K562 (cell line): ENCODE measurements around the gene MTLN. TPM values are rescaled to one million over a fixed set of nuclear protein-coding genes. Genes with fewer than 3 reads are reported as not detected.
A peak's percentile ranks its signal among the peaks of the same experiment; 100 is the strongest.

Experiments
- ATF1 ChIP-seq, 2 experiments: fragments of 450-650 bp in 1 of 2; IDR thresholded peaks; 2 replicates each; pipeline ENCODE4 v1.6.1; 2016; ENCODE audit warnings: missing compliant biosample characterization in 1 of 2, missing genetic modification characterization in 1 of 2
- CEBPB ChIP-seq: fragments of 450-650 bp; IDR thresholded peaks from 2 replicates; pipeline ENCODE4 v1.6.1; 2016; ENCODE audit warnings: missing genetic modification characterization, missing compliant biosample characterization
- ESRRA ChIP-seq: fragments of 450-650 bp; IDR thresholded peaks from 2 replicates; pipeline ENCODE4 v1.6.1; 2014; ENCODE audit warnings: low read depth, mild to moderate bottlenecking, moderate library complexity, borderline replicate concordance
- GATAD2A ChIP-seq: fragments of 450-650 bp; IDR thresholded peaks from 2 replicates; pipeline ENCODE4 v1.6.1; 2017
- HIVEP1 ChIP-seq: fragments of 250-450 bp; sonication (Bioruptor Pico); IDR thresholded peaks from 2 replicates; pipeline ENCODE4 v1.4.0; 2020; ENCODE audit warnings: mild to moderate bottlenecking
- KAT8 ChIP-seq: fragments of 450-650 bp; IDR thresholded peaks from 2 replicates; pipeline ENCODE4 v1.6.1; 2016; ENCODE audit warnings: low read depth, mild to moderate bottlenecking
- KDM5B ChIP-seq: fragments of 200-600 bp; sonication (generic); IDR thresholded peaks from 2 replicates; pipeline ENCODE4 v1.6.1; 2012; ENCODE audit warnings: low read depth, mild to moderate bottlenecking, moderate library complexity, low read length, control low read depth, inconsistent platforms; ENCODE audit not compliant: insufficient replicate concordance
- MYC ChIP-seq, 2 experiments: fragments of 250-450 bp in 1 of 2; sonication (Bioruptor Pico) in 1 of 2; IDR thresholded peaks; 2 replicates each; pipeline versions ENCODE4 v1.5.1 to v1.6.1; 2012 to 2021; ENCODE audit warnings: low read depth in 2 of 2, borderline replicate concordance in 1 of 2, improper control_type of control experiment in 1 of 2, low read length in 1 of 2, mild to moderate bottlenecking in 1 of 2, moderate library complexity in 1 of 2
- NR2C1 ChIP-seq, 2 experiments: fragments of 450-650 bp; IDR thresholded peaks; 2 replicates each; pipeline ENCODE4 v1.6.1; 2017; ENCODE audit warnings: mild to moderate bottlenecking in 2 of 2, antibody characterized with exemption in 1 of 2, inconsistent platforms in 1 of 2, missing compliant biosample characterization in 1 of 2, missing genetic modification characterization in 1 of 2
- RBM34 ChIP-seq: fragments of 200-400 bp; formaldehyde crosslinking; IDR thresholded peaks from 2 replicates; pipeline ENCODE4 v1.6.1; 2018; ENCODE audit warnings: low read length, borderline replicate concordance; ENCODE audit not compliant: insufficient read depth
- ZKSCAN8 ChIP-seq: fragments of 200-800 bp; sonication (Bioruptor generic); IDR thresholded peaks from 2 replicates; pipeline ENCODE4 v1.6.1; 2016; ENCODE audit warnings: missing genetic modification characterization, missing compliant biosample characterization
- polyA plus RNA-seq, 8 experiments: library from polyadenylated mRNA; depleted of rRNA in 4 of 8; stranded (reverse) in 5 of 8; unstranded in 3 of 8; fragments of >200 nt; fragmentation: Nextera tagmentation in 2 of 8; fragmentation: Illumina TruSeq in 1 of 8; extraction: Ambion mirVana in 2 of 8; extraction: Trizol in 1 of 8; gene quantifications; 2 replicates each; pipeline versions ENCODE4 v1.2.1 to v1.2.3, GENCODE V29; 2011 to 2014; ENCODE audit warnings: inconsistent platforms in 1 of 8, missing spikeins in 1 of 8
- total RNA-seq, 7 experiments: library from RNA; depleted of rRNA in 6 of 7; stranded (reverse); fragments of >200 nt in 6 of 7; fragmentation: Illumina TruSeq in 2 of 7; extraction: Trizol in 2 of 7; gene quantifications; 2 replicates each; pipeline versions ENCODE4 v1.2.1 to v1.2.3, GENCODE V29; 2011 to 2021; ENCODE audit warnings: low replicate concordance in 1 of 7
- TF ChIP-seq, protein P1 (sequence below): fragments of 450-650 bp; IDR thresholded peaks from 2 replicates; pipeline ENCODE4 v1.6.1; 2016; ENCODE audit warnings: mild to moderate bottlenecking, moderate library complexity
- TF ChIP-seq, protein P2 (sequence below): sonication (generic); formaldehyde crosslinking; IDR thresholded peaks from 2 replicates; pipeline ENCODE4 v1.9.0; 2022; ENCODE audit warnings: mild to moderate bottlenecking, missing genetic modification reagents

MTLN gene
- total and polyA plus RNA-seq, 9 of the 15 experiments (the other 6 are each of a cell fraction or from before 2014, with no cell fraction given): 7.3 to 129 (median 39.4) TPM

DNA sequence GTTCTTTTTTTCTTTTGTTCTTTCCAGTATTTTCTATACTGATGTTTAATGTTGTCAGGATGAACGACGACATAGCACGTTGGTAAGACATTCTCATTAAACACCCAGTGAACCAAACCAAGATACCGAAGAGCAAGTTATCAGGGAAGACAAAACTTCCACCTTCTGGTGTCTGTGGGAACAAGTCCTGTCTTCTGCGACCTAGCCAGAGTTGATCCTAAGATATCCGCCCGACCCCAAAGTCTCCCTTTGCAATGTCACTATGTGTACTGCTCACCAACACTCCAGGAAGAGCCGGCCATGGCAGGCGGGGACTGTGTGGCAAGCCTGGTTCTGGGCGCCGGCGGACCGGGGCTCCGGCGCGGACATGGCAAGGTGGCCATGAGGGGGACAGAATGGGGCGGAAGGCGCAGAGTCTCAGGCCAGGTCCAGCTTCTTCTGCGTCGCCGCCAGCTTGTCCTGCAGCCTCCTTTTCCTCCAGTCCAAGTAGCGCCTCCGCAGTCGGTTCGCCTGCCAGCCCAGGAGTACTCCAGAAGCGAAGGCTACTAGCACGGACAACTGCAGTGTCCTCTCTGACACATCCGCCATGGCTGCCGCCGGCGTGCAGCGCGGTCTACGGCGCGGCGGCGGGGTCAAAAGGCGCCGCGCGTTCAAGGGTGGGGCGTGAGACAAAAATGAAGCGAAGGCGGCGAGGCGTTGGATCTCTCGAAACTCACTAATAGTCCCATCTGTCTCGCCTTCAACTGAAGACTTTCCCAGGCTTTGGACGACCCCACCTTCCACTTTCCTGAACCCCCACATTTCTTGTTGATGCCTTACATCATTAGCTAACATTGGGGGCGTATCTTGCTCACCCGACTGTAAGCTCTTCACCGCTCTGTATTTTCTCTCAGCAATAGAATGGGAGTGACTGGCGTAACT, at the start of gene MTLN (continued):
- TF ChIP-seq, protein P1, sequence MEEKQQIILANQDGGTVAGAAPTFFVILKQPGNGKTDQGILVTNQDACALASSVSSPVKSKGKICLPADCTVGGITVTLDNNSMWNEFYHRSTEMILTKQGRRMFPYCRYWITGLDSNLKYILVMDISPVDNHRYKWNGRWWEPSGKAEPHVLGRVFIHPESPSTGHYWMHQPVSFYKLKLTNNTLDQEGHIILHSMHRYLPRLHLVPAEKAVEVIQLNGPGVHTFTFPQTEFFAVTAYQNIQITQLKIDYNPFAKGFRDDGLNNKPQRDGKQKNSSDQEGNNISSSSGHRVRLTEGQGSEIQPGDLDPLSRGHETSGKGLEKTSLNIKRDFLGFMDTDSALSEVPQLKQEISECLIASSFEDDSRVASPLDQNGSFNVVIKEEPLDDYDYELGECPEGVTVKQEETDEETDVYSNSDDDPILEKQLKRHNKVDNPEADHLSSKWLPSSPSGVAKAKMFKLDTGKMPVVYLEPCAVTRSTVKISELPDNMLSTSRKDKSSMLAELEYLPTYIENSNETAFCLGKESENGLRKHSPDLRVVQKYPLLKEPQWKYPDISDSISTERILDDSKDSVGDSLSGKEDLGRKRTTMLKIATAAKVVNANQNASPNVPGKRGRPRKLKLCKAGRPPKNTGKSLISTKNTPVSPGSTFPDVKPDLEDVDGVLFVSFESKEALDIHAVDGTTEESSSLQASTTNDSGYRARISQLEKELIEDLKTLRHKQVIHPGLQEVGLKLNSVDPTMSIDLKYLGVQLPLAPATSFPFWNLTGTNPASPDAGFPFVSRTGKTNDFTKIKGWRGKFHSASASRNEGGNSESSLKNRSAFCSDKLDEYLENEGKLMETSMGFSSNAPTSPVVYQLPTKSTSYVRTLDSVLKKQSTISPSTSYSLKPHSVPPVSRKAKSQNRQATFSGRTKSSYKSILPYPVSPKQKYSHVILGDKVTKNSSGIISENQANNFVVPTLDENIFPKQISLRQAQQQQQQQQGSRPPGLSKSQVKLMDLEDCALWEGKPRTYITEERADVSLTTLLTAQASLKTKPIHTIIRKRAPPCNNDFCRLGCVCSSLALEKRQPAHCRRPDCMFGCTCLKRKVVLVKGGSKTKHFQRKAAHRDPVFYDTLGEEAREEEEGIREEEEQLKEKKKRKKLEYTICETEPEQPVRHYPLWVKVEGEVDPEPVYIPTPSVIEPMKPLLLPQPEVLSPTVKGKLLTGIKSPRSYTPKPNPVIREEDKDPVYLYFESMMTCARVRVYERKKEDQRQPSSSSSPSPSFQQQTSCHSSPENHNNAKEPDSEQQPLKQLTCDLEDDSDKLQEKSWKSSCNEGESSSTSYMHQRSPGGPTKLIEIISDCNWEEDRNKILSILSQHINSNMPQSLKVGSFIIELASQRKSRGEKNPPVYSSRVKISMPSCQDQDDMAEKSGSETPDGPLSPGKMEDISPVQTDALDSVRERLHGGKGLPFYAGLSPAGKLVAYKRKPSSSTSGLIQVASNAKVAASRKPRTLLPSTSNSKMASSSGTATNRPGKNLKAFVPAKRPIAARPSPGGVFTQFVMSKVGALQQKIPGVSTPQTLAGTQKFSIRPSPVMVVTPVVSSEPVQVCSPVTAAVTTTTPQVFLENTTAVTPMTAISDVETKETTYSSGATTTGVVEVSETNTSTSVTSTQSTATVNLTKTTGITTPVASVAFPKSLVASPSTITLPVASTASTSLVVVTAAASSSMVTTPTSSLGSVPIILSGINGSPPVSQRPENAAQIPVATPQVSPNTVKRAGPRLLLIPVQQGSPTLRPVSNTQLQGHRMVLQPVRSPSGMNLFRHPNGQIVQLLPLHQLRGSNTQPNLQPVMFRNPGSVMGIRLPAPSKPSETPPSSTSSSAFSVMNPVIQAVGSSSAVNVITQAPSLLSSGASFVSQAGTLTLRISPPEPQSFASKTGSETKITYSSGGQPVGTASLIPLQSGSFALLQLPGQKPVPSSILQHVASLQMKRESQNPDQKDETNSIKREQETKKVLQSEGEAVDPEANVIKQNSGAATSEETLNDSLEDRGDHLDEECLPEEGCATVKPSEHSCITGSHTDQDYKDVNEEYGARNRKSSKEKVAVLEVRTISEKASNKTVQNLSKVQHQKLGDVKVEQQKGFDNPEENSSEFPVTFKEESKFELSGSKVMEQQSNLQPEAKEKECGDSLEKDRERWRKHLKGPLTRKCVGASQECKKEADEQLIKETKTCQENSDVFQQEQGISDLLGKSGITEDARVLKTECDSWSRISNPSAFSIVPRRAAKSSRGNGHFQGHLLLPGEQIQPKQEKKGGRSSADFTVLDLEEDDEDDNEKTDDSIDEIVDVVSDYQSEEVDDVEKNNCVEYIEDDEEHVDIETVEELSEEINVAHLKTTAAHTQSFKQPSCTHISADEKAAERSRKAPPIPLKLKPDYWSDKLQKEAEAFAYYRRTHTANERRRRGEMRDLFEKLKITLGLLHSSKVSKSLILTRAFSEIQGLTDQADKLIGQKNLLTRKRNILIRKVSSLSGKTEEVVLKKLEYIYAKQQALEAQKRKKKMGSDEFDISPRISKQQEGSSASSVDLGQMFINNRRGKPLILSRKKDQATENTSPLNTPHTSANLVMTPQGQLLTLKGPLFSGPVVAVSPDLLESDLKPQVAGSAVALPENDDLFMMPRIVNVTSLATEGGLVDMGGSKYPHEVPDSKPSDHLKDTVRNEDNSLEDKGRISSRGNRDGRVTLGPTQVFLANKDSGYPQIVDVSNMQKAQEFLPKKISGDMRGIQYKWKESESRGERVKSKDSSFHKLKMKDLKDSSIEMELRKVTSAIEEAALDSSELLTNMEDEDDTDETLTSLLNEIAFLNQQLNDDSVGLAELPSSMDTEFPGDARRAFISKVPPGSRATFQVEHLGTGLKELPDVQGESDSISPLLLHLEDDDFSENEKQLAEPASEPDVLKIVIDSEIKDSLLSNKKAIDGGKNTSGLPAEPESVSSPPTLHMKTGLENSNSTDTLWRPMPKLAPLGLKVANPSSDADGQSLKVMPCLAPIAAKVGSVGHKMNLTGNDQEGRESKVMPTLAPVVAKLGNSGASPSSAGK: peak; percentile 87
- TF ChIP-seq NR2C1 (IDR thresholded peaks at IDR 0.05): peak; percentile 88
- peak; percentile 92 for TF ChIP-seq NR2C1 (tag; IDR thresholded peaks at IDR 0.05)
- TF ChIP-seq RBM34: no peak
- peak; percentile 91 for TF ChIP-seq KDM5B
- peak; percentile 73 for TF ChIP-seq ESRRA
- no peak for TF ChIP-seq ATF1 (CRISPR knock-in tag; IDR thresholded peaks at IDR 0.05)
- TF ChIP-seq ATF1 (tag; IDR thresholded peaks at IDR 0.05): peak; percentile 82
- no peak for TF ChIP-seq KAT8
- TF ChIP-seq, protein P2, sequence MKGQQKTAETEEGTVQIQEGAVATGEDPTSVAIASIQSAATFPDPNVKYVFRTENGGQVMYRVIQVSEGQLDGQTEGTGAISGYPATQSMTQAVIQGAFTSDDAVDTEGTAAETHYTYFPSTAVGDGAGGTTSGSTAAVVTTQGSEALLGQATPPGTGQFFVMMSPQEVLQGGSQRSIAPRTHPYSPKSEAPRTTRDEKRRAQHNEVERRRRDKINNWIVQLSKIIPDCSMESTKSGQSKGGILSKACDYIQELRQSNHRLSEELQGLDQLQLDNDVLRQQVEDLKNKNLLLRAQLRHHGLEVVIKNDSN (CRISPR knock-in tag): no peak
- TF ChIP-seq MYC (IDR thresholded peaks at IDR 0.05; ENCODE audit: low read depth, low read length): peak; percentile 95; the same call in 1 of the 2 replicates
- TF ChIP-seq MYC (CRISPR knock-in tag; IDR thresholded peaks at IDR 0.05; ENCODE audit: borderline replicate concordance, low read depth): peak; percentile 88; the same call in 1 of the 2 replicates
- TF ChIP-seq ZKSCAN8 (CRISPR knock-in tag): no peak
- TF ChIP-seq GATAD2A: 0 out of 2 replicates have a peak, but pooled peaks have one; percentile 55
- no peak for TF ChIP-seq CEBPB (tag)
- TF ChIP-seq HIVEP1: 0 out of 2 replicates have a peak, but pooled peaks have one; percentile 17
